ENCODE measurements around the gene NCK1. TPM values are rescaled to one million over a fixed set of nuclear protein-coding genes. Genes with fewer than 3 reads are reported as not detected.

The NCK1 gene
- total RNA-seq, 4 donors from 2014 or later, result 48.4 to 85.3 (median 60.2) TPM

DNA sequence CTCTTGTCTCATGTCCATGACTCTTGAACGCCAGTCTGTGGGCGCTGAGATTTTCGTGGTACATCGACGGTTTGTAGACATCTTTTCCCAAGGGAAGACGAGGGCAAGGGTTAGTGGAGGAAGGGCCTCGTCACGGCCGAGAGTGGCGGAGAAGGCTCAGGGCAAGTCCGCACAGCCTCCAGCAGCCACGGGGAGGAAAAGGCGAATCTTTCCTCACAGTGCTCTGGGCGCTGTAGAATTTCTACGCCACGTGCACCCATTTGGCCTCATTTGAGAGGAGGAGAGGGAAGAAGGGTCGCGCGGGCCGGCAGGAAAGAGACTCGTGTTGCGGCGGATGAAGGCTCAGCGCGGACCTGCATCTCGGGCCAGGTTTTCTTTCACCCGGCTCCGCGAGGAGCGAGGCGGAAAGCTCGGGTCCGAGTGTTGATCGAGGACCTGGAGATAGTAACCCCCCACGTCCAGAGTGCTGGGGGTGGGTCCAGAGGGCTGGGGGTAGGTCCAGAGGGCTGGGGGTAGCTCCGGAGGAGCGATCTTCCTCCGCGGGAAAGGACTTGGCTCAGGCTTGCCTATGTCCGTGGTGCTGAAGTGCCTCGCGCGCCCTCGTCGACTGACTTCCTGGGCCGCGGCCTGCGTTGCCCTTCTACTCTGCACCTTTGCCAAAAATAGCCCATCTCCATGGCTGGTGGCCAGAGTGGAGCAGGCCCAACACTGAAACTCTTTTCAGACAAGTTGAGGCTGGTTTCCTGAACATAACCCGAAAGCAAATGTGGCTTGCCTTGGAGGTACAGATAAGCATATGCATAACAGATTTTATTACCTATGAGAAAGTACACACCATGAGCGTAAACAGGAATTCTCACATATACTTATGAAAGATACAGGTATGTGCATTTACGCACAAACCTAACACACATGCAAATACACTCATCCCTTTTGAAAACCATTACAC, 42.0 kb upstream of the NCK1 start:
- peak overlapping the region; percentile 74 to 77 for H3K27ac ChIP-seq

DNA sequence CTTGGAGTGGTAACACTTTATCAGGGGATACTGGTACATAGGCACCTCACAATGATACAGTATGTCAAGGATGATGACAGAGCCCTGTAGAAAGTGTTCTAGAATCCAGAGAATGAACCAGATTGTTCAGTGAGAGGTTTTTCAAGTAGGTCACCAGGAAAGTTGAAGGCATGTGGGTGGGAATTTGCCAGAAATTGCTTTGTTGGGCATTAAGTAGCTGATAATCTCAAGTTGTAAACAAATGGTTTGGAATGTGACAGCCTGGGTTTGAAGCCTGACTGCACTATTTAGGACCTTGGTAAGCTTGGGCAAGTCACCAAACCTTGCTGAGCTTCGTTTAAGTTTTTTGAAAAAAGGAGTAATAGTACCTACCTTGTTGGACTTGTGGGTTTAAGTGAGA, 30.5 kb upstream of the NCK1 start:
- Histone ChIP-seq H3K27ac (no peak overlapping the region), H3K4me3 (no peak overlapping the region), H3K36me3 (no peaks in the 10 kb centered on the region), H3K4me1 (no peaks in the 10 kb centered on the region), H3K27me3 (no peaks in the 10 kb centered on the region), H3K9me3 (no peaks in the 10 kb centered on the region)
- TF ChIP-seq CTCF (IDR thresholded peaks at IDR 0.05), result no peak
- no peak for TF ChIP-seq POLR2A (IDR thresholded peaks at IDR 0.05)
- DNase-seq, result no peak
- intact Hi-C loops (cut with DNase I; ENCODE audit: low total_unique reads), result no loop called here

More for the DNA sequence above, 42.0 kb upstream of the NCK1 start:
- TF ChIP-seq POLR2A (IDR thresholded peaks at IDR 0.05), result no peak
- no peak for TF ChIP-seq CTCF (IDR thresholded peaks at IDR 0.05)
- peak overlapping the region; percentile 44 to 61 for H3K4me3 ChIP-seq
- peak; percentile 30 to 35 for DNase-seq
- intact Hi-C loops (cut with DNase I; ENCODE audit: low total_unique reads), result no loop called here
- H3K27me3 ChIP-seq, result no peaks in the 10 kb centered on the region
- no peaks in the 10 kb centered on the region for H3K9me3 ChIP-seq
- H3K4me1 ChIP-seq, result no peaks in the 10 kb centered on the region
- H3K36me3 ChIP-seq, result no peaks in the 10 kb centered on the region

DNA sequence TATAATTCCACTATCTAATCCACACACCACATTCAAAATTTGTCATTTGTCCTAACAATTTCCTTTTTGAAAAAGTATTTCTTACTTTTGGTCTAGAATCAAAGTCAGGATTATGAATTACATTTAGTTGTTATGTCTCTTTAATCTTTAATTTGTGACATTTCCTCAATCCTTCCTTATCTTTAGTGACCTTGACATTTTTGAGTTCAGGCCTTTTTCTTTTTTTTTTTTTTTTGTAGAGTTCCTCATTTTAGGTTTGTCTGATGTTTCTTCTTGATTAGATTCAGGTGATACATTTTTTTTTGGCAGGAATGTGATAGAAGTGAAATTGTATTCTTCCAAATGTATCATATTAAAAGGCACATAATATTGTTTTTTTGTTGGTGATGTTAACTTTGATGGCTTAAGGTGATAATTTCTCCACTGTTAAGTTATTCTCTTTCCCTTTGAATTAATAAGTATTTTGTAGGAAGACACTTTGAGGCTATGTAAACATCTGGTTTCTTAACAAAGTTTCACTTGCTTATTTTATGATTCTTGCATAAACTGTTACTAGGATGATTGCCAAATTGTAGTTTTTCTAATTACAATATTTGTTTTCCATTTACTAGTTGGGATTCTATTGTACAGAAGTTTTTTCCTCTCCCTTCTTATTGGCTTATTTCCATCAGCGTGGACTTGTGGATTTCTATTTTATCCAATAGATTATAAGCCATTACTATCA, 26.8 kb upstream of the NCK1 start:
- no peak for DNase-seq
- no peaks in the 10 kb centered on the region for H3K27me3 ChIP-seq
- H3K4me3 ChIP-seq, result no peak overlapping the region
- intact Hi-C loops (cut with DNase I; ENCODE audit: low total_unique reads), result no loop called here
- no peak for TF ChIP-seq CTCF (IDR thresholded peaks at IDR 0.05)
- no peak for TF ChIP-seq POLR2A (IDR thresholded peaks at IDR 0.05)
- no peaks in the 10 kb centered on the region for H3K9me3 ChIP-seq
- no peak overlapping the region for H3K27ac ChIP-seq
- H3K4me1 ChIP-seq, result no peaks in the 10 kb centered on the region
- no peaks in the 10 kb centered on the region for H3K36me3 ChIP-seq

DNA sequence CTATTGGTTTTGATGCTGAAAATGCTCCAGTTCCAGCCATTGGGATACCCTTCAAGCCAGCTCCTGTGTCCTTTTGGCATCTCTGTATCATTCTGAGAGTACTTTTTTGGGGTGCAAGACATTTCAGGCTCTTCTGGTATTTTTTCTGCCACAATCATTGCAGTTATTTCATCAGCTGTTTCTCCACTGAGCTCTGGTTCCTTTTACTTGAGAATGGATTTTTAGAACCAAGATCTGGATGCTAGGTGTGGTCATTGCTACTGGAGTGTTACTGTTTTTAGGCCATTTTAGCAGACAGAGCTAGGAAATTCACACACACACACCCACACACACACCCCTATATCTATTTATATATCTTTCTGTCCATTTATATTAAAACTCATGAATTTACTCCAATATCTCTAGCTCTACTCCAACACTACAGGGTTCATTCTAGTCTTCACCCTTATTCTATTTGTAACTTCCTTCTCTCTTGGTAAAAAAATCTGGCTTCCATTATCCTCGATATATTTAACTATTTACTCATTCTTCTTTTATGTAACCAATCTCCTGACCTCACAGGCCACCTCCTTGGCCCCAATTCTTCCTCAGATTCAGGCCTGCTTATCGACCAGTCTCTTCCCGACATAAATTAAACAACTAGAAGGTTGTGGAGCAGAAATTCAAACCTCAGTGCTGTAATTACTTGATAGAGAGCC, 26.0 kb upstream of the NCK1 start:
- H3K27ac ChIP-seq, result peak overlapping the region in 1 of 2 donors; percentile 30
- intact Hi-C loops (cut with DNase I; ENCODE audit: low total_unique reads), result no loop called here
- H3K4me1 ChIP-seq, result no peaks in the 10 kb centered on the region

More for the DNA sequence above, 26.0 kb upstream of the NCK1 start:
- DNase-seq, result no peak
- no peak for TF ChIP-seq POLR2A (IDR thresholded peaks at IDR 0.05)
- TF ChIP-seq CTCF (IDR thresholded peaks at IDR 0.05), result no peak
- Histone ChIP-seq H3K36me3 (no peaks in the 10 kb centered on the region), H3K9me3 (no peaks in the 10 kb centered on the region), H3K4me3 (no peak overlapping the region), H3K27me3 (no peaks in the 10 kb centered on the region)

Measured in uterus (tissue), 4 donors.